ENCODE results near the gene MRPS2. TPM values are rescaled to one million over a fixed set of nuclear protein-coding genes. Genes with fewer than 3 reads are reported as not detected.
"Not testable (repeated sequence)": the region's sequence is repeated elsewhere in the genome, so short reads cannot be mapped to it uniquely, and the experiment has no call there.

The MRPS2 gene
- total RNA-seq, 1 donor from 2014 or later: 9.5 TPM

- no peak for DNase-seq
Observed at GRCh38 chr9:135516132-135516860, 15.8 kb downstream of the MRPS2 start.

GRCh38 chr9:135517407-135517822 is 16.9 kb downstream of the MRPS2 start:
- DNase-seq: no peak

GRCh38 chr9:135519179-135519971 is 18.9 kb downstream of the MRPS2 start:
- no peak for DNase-seq

GRCh38 chr9:135520916-135521607 is 20.6 kb downstream of the MRPS2 start, which contains the start of gene LCN1:
Gene LCN1, plus strand, starts transcription at chr9:135521440. Its CDS starts 58 bp downstream, at chr9:135521498.
- no peak for DNase-seq

GRCh38 chr9:135521608-135522095 is 21.2 kb downstream of the MRPS2 start:
- DNase-seq: no peak

- no peak for DNase-seq
Observed at GRCh38 chr9:135522137-135522877, 21.8 kb downstream of the MRPS2 start.

GRCh38 chr9:135522931-135523330 is 22.4 kb downstream of the MRPS2 start:
- no peak for DNase-seq

- no peak for DNase-seq
Observed at GRCh38 chr9:135523521-135524129, 23.1 kb downstream of the MRPS2 start.

GRCh38 chr9:135524130-135524861 is 23.8 kb downstream of the MRPS2 start:
- DNase-seq: no peak

- DNase-seq: no peak
Observed at GRCh38 chr9:135525241-135526088, 25.0 kb downstream of the MRPS2 start.

GRCh38 chr9:135526089-135526729 is 25.7 kb downstream of the MRPS2 start:
- no peak for DNase-seq

GRCh38 chr9:135526730-135527571 is 26.5 kb downstream of the MRPS2 start:
- no peak for DNase-seq

GRCh38 chr9:135528842-135529435 is 28.5 kb downstream of the MRPS2 start:
- not testable (repeated sequence) for DNase-seq

GRCh38 chr9:135530146-135530545 is 29.7 kb downstream of the MRPS2 start:
- DNase-seq: no peak

- no peak for DNase-seq
Observed at GRCh38 chr9:135531096-135531495, 30.6 kb downstream of the MRPS2 start.

GRCh38 chr9:135533113-135533512 is 32.6 kb downstream of the MRPS2 start:
- no peak for DNase-seq

GRCh38 chr9:135533674-135534073 is 33.2 kb downstream of the MRPS2 start:
- no peak for DNase-seq

- not testable (repeated sequence) for DNase-seq
Observed at GRCh38 chr9:135534192-135534711, 33.8 kb downstream of the MRPS2 start.
